OCI-LY1 (cell line): ENCODE results near the gene CLTB.

Source experiments
- H2AFZ ChIP-seq: fragments of 200-600 bp; sonication (generic), shearing (Covaris generic); 2 replicates; pipeline ENCODE4 v1.6.0; 2014; ENCODE audit warnings: antibody characterized with exemption, mild to moderate bottlenecking, low read length
- H3F3A ChIP-seq: fragments of 200-600 bp; sonication (generic), shearing (Covaris generic); 2 replicates; pipeline ENCODE4 v1.6.0; 2014; ENCODE audit warnings: mild to moderate bottlenecking, antibody characterized with exemption, low read length, moderate library complexity; ENCODE audit not compliant: insufficient read depth
- H3K27ac ChIP-seq: fragments of 200-600 bp; sonication (generic); 2 replicates; pipeline ENCODE4 v1.5.1; 2014; ENCODE audit warnings: low read length, mixed run types, mild to moderate bottlenecking, low read depth; ENCODE audit not compliant: poor library complexity, severe bottlenecking
- H3K27me3 ChIP-seq: fragments of 200-600 bp; sonication (generic); 2 replicates; pipeline ENCODE4 v1.6.0; 2014; ENCODE audit warnings: antibody characterized with exemption, mild to moderate bottlenecking, low read length, moderate library complexity; ENCODE audit not compliant: insufficient read depth
- H3K36me3 ChIP-seq: fragments of 200-600 bp; sonication (generic); 2 replicates; pipeline ENCODE4 v1.6.1; 2014; ENCODE audit warnings: mild to moderate bottlenecking, antibody characterized with exemption, low read length, moderate library complexity, mixed read lengths; ENCODE audit not compliant: insufficient read depth
- H3K4me1 ChIP-seq: fragments of 200-600 bp; sonication (generic); 2 replicates; pipeline ENCODE4 v1.5.1; 2014; ENCODE audit warnings: mild to moderate bottlenecking, low read length, moderate library complexity; ENCODE audit not compliant: insufficient read depth, severe bottlenecking
- H3K4me2 ChIP-seq: fragments of 200-600 bp; sonication (generic), shearing (Covaris generic); 2 replicates; pipeline ENCODE4 v1.6.1; 2014; ENCODE audit warnings: low read length
- H3K4me3 ChIP-seq: fragments of 200-600 bp; sonication (generic); 2 replicates; pipeline ENCODE4 v1.5.1; 2014; ENCODE audit warnings: low read length, low read depth, mild to moderate bottlenecking, mixed read lengths; ENCODE audit not compliant: poor library complexity, severe bottlenecking
- H3K79me2 ChIP-seq: fragments of 200-600 bp; shearing (Covaris generic); 2 replicates; pipeline ENCODE4 v1.6.1; 2016; ENCODE audit warnings: mixed run types, low read length, mixed read lengths; ENCODE audit not compliant: insufficient read depth
- H3K9ac ChIP-seq: fragments of 200-600 bp; sonication (generic), shearing (Covaris generic); 2 replicates; pipeline ENCODE4 v1.6.1; 2014; ENCODE audit warnings: mild to moderate bottlenecking, low read length, mixed read lengths
- H3K9me2 ChIP-seq: fragments of 200-600 bp; sonication (generic), shearing (Covaris generic); 2 replicates; pipeline ENCODE4 v1.6.1; 2014; ENCODE audit warnings: low read depth, mild to moderate bottlenecking, low read length, mixed read lengths
- H3K9me3 ChIP-seq: fragments of 200-600 bp; shearing (Covaris generic); 2 replicates; pipeline ENCODE4 v1.6.1; 2014; ENCODE audit warnings: low read length, mixed read lengths
- H4K20me1 ChIP-seq: fragments of 200-600 bp; sonication (generic), shearing (Covaris generic); 2 replicates; pipeline ENCODE4 v1.6.0; 2016; ENCODE audit warnings: mild to moderate bottlenecking, low read length; ENCODE audit not compliant: insufficient read depth
- CTCF ChIP-seq: fragments of 200-600 bp; sonication (generic), shearing (Covaris generic); IDR thresholded peaks from 2 replicates; pipeline ENCODE4 v1.5.1; 2017; ENCODE audit warnings: mild to moderate bottlenecking, antibody characterized with exemption, low read length, moderate library complexity, mixed read lengths
- EZH2 ChIP-seq: fragments of 200-600 bp; sonication (generic), shearing (Covaris generic); IDR thresholded peaks from 2 replicates; pipeline ENCODE4 v1.8.0; 2017; ENCODE audit warnings: borderline replicate concordance, mixed run types, mild to moderate bottlenecking, antibody characterized with exemption, low read length, moderate library complexity, mixed read lengths

The CLTB gene

GRCh38 chr5:176381979-176382378 lies 34.4 kb downstream of the CLTB start:
- H3F3A ChIP-seq, result peaks cover 7% of the 10 kb centered on the region; the same call in 1 of the 2 replicates
- no peak overlapping the region for H2AFZ ChIP-seq
- H3K9ac ChIP-seq, result no peak overlapping the region
- no peaks in the 10 kb centered on the region for H3K27me3 ChIP-seq
- H3K36me3 ChIP-seq, result peaks cover 73% of the 10 kb centered on the region
- no peak overlapping the region for H3K4me3 ChIP-seq
- TF ChIP-seq EZH2 (no peak), CTCF (no peak)
- peaks cover 16% of the 10 kb centered on the region for H3K79me2 ChIP-seq
- no peaks in the 10 kb centered on the region for H3K9me3 ChIP-seq
- H3K9me2 ChIP-seq, result no peaks in the 10 kb centered on the region
- no peak overlapping the region for H3K4me2 ChIP-seq
- no peaks in the 10 kb centered on the region for H4K20me1 ChIP-seq
- H3K4me1 ChIP-seq, result peaks cover 12% of the 10 kb centered on the region
- no peak overlapping the region for H3K27ac ChIP-seq

GRCh38 chr5:176381423-176381822 lies 34.9 kb downstream of the CLTB start:
- H3K4me2 ChIP-seq, result no peak overlapping the region
- no peaks in the 10 kb centered on the region for H3K9me2 ChIP-seq
- H3K36me3 ChIP-seq, result peaks cover 68% of the 10 kb centered on the region
- H4K20me1 ChIP-seq, result no peaks in the 10 kb centered on the region
- H3K4me1 ChIP-seq, result peaks cover 6% of the 10 kb centered on the region
- H3K27ac ChIP-seq, result no peak overlapping the region
- H3K27me3 ChIP-seq, result no peaks in the 10 kb centered on the region
- TF ChIP-seq CTCF, result no peak
- TF ChIP-seq EZH2, result no peak
- H3K79me2 ChIP-seq, result peaks cover 10% of the 10 kb centered on the region
- no peak overlapping the region for H3K9ac ChIP-seq
- H3F3A ChIP-seq, result peaks cover 7% of the 10 kb centered on the region; the same call in 1 of the 2 replicates
- H3K9me3 ChIP-seq, result no peaks in the 10 kb centered on the region
- H3K4me3 ChIP-seq, result no peak overlapping the region
- H2AFZ ChIP-seq, result no peak overlapping the region

GRCh38 chr5:176379881-176380280 lies 36.5 kb downstream of the CLTB start:
- no peaks in the 10 kb centered on the region for H3K4me1 ChIP-seq
- no peaks in the 10 kb centered on the region for H4K20me1 ChIP-seq
- no peak overlapping the region for H3K9ac ChIP-seq
- no peaks in the 10 kb centered on the region for H3K9me3 ChIP-seq
- H3K9me2 ChIP-seq, result no peaks in the 10 kb centered on the region
- H3K4me2 ChIP-seq, result no peak overlapping the region
- H3K36me3 ChIP-seq, result peaks cover 52% of the 10 kb centered on the region
- TF ChIP-seq CTCF (no peak), EZH2 (no peak)
- no peak overlapping the region for H3K4me3 ChIP-seq
- no peaks in the 10 kb centered on the region for H3K79me2 ChIP-seq
- H3K27ac ChIP-seq, result no peak overlapping the region
- H3K27me3 ChIP-seq, result no peaks in the 10 kb centered on the region
- peaks cover 7% of the 10 kb centered on the region; the same call in 1 of the 2 replicates for H3F3A ChIP-seq
- no peak overlapping the region for H2AFZ ChIP-seq
